HCT116 (cell line): Measurements from ENCODE around the gene TBX15. TPM values are rescaled to one million over a fixed set of nuclear protein-coding genes. Genes with fewer than 3 reads are reported as not detected.

Source experiments
- ATAC-seq: fragments of 200-7000 bp; cut with Tn5 transposase; 2 replicates; pipeline ENCODE4 v1.9.1; 2020; ENCODE audit warnings: mild to moderate bottlenecking, moderate library complexity
- BruUV-seq: library from RNA; stranded (reverse); fragments of 400-500 nt; replicated peaks from 2 replicates; lab custom pipeline; 2021; lab: Mats Ljungman, UMichigan
- CTCF ChIA-PET: fragments of 300-600 bp; sonication (Branson Sonifier 250); formaldehyde crosslinking; loops from one replicate; lab custom pipeline; 2021; ENCODE audit warnings: antibody characterized with exemption; lab: Charles Lee
- POLR2A ChIA-PET: fragments of 300-600, 350-600 bp; sonication (Branson Sonifier 250); formaldehyde crosslinking; loops from one replicate; lab custom pipeline; 2021; ENCODE audit warnings: antibody characterized with exemption; lab: Charles Lee
- RAD21 ChIA-PET, 2 experiments: fragments of 300-600 bp; sonication (Branson Sonifier 250); formaldehyde crosslinking; loops; one replicate each; lab custom pipeline; 2023; ENCODE audit warnings: low total read pairs in 2 of 2; ENCODE audit not compliant: uncharacterized antibody in 2 of 2, unreplicated experiment in 2 of 2, low non-redundant PET in 1 of 2; lab: Charles Lee
- DNase-seq: peaks from one replicate; pipeline ENCODE4 v3.0.0-alpha.2; 2010; ENCODE audit warnings: low read depth, low spot score
- H2AFZ ChIP-seq: fragments of 200-600 bp; shearing (Covaris generic), sonication (generic); 2 replicates; pipeline ENCODE4 v1.6.1; 2017; ENCODE audit warnings: low read depth, mixed run types, mixed read lengths, antibody characterized with exemption, low read length; ENCODE audit not compliant: poor library complexity, severe bottlenecking
- H3K27ac ChIP-seq: 2 replicates; pipeline ENCODE4 v1.5.1; 2012; ENCODE audit warnings: low read depth, low read length
- H3K27me3 ChIP-seq: fragments of 200-600 bp; sonication (generic); 2 replicates; pipeline ENCODE4 v1.6.1; 2016; ENCODE audit warnings: mixed run types, low read length, mixed read lengths; ENCODE audit not compliant: insufficient read depth
- H3K36me3 ChIP-seq, 2 experiments: fragments of 200-500 bp in 1 of 2; fragments of 200-600 bp in 1 of 2; sonication (Bioruptor generic) in 1 of 2; sonication (generic) in 1 of 2; 2 replicates each; pipeline versions ENCODE4 v1.5.1 to v1.6.1; 2014 to 2016; ENCODE audit warnings: low read length in 2 of 2, inconsistent platforms in 1 of 2, mixed read lengths in 1 of 2, mixed run types in 1 of 2; ENCODE audit not compliant: insufficient read depth in 2 of 2, control insufficient read depth in 1 of 2
- H3K4me1 ChIP-seq, 2 experiments: fragments of 200-600 bp in 1 of 2; sonication (generic) in 1 of 2; 2 replicates each; pipeline versions ENCODE4 v1.5.1 to v1.6.1; 2012 to 2017; ENCODE audit warnings: low read length in 2 of 2, inconsistent platforms in 1 of 2, mild to moderate bottlenecking in 1 of 2, mixed read lengths in 1 of 2, mixed run types in 1 of 2, moderate library complexity in 1 of 2; ENCODE audit not compliant: insufficient read depth in 2 of 2, control insufficient read depth in 1 of 2
- H3K4me2 ChIP-seq: fragments of 200-600 bp; sonication (generic); 2 replicates; pipeline ENCODE4 v1.6.1; 2017; ENCODE audit warnings: mixed run types, low read length, mixed read lengths
- H3K4me3 ChIP-seq, 2 experiments: fragments of 200-600 bp in 1 of 2; sonication (generic) in 1 of 2; replicated peaks in 1 of 2; 2 replicates each; pipeline ENCODE4 v1.5.1; 2011 to 2016; ENCODE audit warnings: low read length in 2 of 2, control low read depth in 1 of 2, low read depth in 1 of 2, mild to moderate bottlenecking in 1 of 2, mixed read lengths in 1 of 2, mixed run types in 1 of 2
- H3K79me2 ChIP-seq: fragments of 200-600 bp; sonication (generic); 2 replicates; pipeline ENCODE4 v1.6.1; 2017; ENCODE audit warnings: mild to moderate bottlenecking, mixed run types, low read length, moderate library complexity, mixed read lengths; ENCODE audit not compliant: insufficient read depth
- H3K9ac ChIP-seq: fragments of 200-600 bp; sonication (generic); 2 replicates; pipeline ENCODE4 v1.6.1; 2016; ENCODE audit warnings: low read length, mixed read lengths
- H3K9me2 ChIP-seq: fragments of 200-600 bp; sonication (generic), shearing (Covaris generic); 2 replicates; pipeline ENCODE4 v1.6.1; 2017; ENCODE audit warnings: mixed run types, mild to moderate bottlenecking, moderate library complexity; ENCODE audit not compliant: insufficient read depth
- H3K9me3 ChIP-seq, 2 experiments: fragments of 200-500 bp in 1 of 2; fragments of 200-600 bp in 1 of 2; sonication (Bioruptor generic) in 1 of 2; sonication (generic) in 1 of 2; 2 replicates each; pipeline ENCODE4 v1.6.1; 2014 to 2017; ENCODE audit warnings: low read length in 2 of 2, mixed read lengths in 2 of 2, inconsistent platforms in 1 of 2, low read depth in 1 of 2, mild to moderate bottlenecking in 1 of 2, mixed run types in 1 of 2, moderate library complexity in 1 of 2; ENCODE audit not compliant: control insufficient read depth in 1 of 2, insufficient read depth in 1 of 2
- H4K20me1 ChIP-seq: fragments of 200-600 bp; sonication (generic), shearing (Covaris generic); 2 replicates; pipeline ENCODE4 v1.6.1; 2017; ENCODE audit warnings: mixed run types, mild to moderate bottlenecking, moderate library complexity; ENCODE audit not compliant: insufficient read depth
- ATF3 ChIP-seq: IDR thresholded peaks from 2 replicates; pipeline ENCODE4 v1.6.1; 2012
- CEBPB ChIP-seq: IDR thresholded peaks from 2 replicates; pipeline ENCODE4 v1.6.1; 2012; ENCODE audit warnings: low read depth
- EGR1 ChIP-seq: IDR thresholded peaks from 2 replicates; pipeline ENCODE4 v1.6.1; 2012; ENCODE audit warnings: low read depth
- EZH2 ChIP-seq: fragments of 200-600 bp; sonication (generic); IDR thresholded peaks from 2 replicates; pipeline ENCODE4 v1.6.1; 2017; ENCODE audit warnings: antibody characterized with exemption, mixed run types
- EZH2phosphoT487 ChIP-seq: fragments of 200-600 bp; IDR thresholded peaks from 2 replicates; pipeline ENCODE4 v1.6.1; 2018; ENCODE audit warnings: antibody characterized with exemption, borderline replicate concordance
- FOSL1 ChIP-seq: IDR thresholded peaks from 2 replicates; pipeline ENCODE4 v1.6.1; 2012; ENCODE audit warnings: low read depth
- JUND ChIP-seq: IDR thresholded peaks from 2 replicates; pipeline ENCODE4 v1.6.1; 2012
- MAX ChIP-seq: IDR thresholded peaks from 2 replicates; pipeline ENCODE4 v1.6.1; 2012
- POLR2AphosphoS5 ChIP-seq: IDR thresholded peaks from 2 replicates; pipeline ENCODE4 v1.6.1; 2011; ENCODE audit warnings: mild to moderate bottlenecking, low read depth, low read length, moderate library complexity
- SRF ChIP-seq: IDR thresholded peaks from 2 replicates; pipeline ENCODE4 v1.6.1; 2012; ENCODE audit warnings: low read depth
- YY1 ChIP-seq: IDR thresholded peaks from 2 replicates; pipeline ENCODE4 v1.6.1; 2011; ENCODE audit warnings: low read length, low read depth, moderate library complexity, mild to moderate bottlenecking; ENCODE audit not compliant: insufficient replicate concordance; ENCODE audit errors: extremely low read depth
- ZBTB33 ChIP-seq: IDR thresholded peaks from 2 replicates; pipeline ENCODE4 v1.6.1; 2011; ENCODE audit warnings: mild to moderate bottlenecking, low read length, moderate library complexity; ENCODE audit not compliant: insufficient replicate concordance; ENCODE audit errors: extremely low read depth
- ZFX ChIP-seq: fragments of 450-650 bp; IDR thresholded peaks from 2 replicates; pipeline ENCODE4 v1.6.1; 2017
- intact Hi-C: fragments of 100-400 bp; cut with micrococcal nuclease; formaldehyde crosslinking; loops from 2 replicates; pipeline ENCODE4 v1.10.0; 2022
- total RNA-seq: library from RNA; stranded (reverse); gene quantifications from one replicate; pipeline ENCODE4 v1.2.1, GENCODE V29; 2021; ENCODE audit not compliant: unreplicated experiment

TBX15 gene
- total RNA-seq, 1 experiment from 2014 or later: not detected

- BruUV-seq: no TSS peak
- ATAC-seq: no peak
- ChIA-PET POLR2A (no interaction called here), RAD21 (no interaction called here), CTCF (no interaction called here)
- H3K27me3 ChIP-seq: no peaks in the 10 kb centered on the region
- H3K9me2 ChIP-seq: no peaks in the 10 kb centered on the region
- H3K4me2 ChIP-seq: no peak overlapping the region
- intact Hi-C loops: no loop called here
- H3K9ac ChIP-seq: no peak overlapping the region
- no peak overlapping the region for H3K27ac ChIP-seq
- no peaks in the 10 kb centered on the region for H3K79me2 ChIP-seq
- DNase-seq: no peak
- no peak overlapping the region for H3K4me3 ChIP-seq
- no peaks in the 10 kb centered on the region for H4K20me1 ChIP-seq
- no peak for TF ChIP-seq CEBPB
- TF ChIP-seq JUND: no peak
- TF ChIP-seq EGR1: no peak
- TF ChIP-seq EZH2: no peak
- TF ChIP-seq MAX: no peak
- no peak for TF ChIP-seq EZH2phosphoT487
- no peak for TF ChIP-seq FOSL1
- no peak for TF ChIP-seq SRF
- no peak for TF ChIP-seq ZFX
- no peak for TF ChIP-seq YY1
- TF ChIP-seq ZBTB33: no peak
- no peak for TF ChIP-seq ATF3
- TF ChIP-seq POLR2AphosphoS5: no peak
- H2AFZ ChIP-seq: no peak overlapping the region
- H3K9me3 ChIP-seq: no peaks in the 10 kb centered on the region
- H3K36me3 ChIP-seq: no peaks in the 10 kb centered on the region
- no peaks in the 10 kb centered on the region for H3K4me1 ChIP-seq
Observed at GRCh38 chr1:118911571-118911970, 76.6 kb downstream of the TBX15 start.
